ENCODE data around the gene SLC28A2. TPM values are rescaled to one million over a fixed set of nuclear protein-coding genes. Genes with fewer than 3 reads are reported as not detected.
A peak's percentile ranks its signal among the peaks of the same experiment; 100 is the strongest.
"Not testable (repeated sequence)": the region's sequence is repeated elsewhere in the genome, so short reads cannot be mapped to it uniquely, and the experiment has no call there.

SLC28A2 gene
- polyA plus RNA-seq, 1 of the 3 experiments (the other 2 are of a cell fraction): not detected

DNA sequence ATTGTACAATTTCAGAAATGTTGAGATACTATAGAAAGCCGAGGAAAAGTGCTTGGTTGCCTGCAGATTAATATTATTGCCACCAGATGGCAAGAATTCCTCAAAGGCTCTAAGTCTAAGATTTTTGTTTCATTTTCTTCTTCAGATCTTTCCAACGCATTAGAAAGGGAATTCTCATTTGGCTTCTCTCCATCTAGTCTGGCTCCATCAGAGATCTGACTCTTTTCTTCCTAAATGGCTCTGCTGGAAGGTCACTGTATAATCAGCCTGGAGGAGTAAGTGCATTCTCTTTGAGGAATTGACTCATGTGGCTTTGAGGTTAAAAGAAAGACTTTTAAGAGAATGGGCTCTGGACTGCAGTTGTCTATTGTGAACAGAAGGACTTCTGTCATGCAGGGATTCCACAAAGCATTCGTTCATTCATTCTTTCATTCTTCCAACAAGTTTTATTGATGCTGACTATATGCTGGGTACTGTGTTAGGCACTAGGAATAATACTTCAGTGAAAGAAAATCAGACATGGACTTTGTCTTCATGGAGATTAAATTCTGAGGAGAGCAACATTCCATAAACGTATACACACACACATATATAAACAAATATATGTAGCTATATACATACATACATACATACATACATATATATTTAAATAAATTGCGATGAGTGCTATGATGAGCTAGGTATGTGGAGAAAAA, 55.3 kb downstream of the SLC28A2 start (continued):
- TF ChIP-seq SMC3 (IDR thresholded peaks at IDR 0.05; ENCODE audit: low read depth, low read length): peak; percentile 62

DNA sequence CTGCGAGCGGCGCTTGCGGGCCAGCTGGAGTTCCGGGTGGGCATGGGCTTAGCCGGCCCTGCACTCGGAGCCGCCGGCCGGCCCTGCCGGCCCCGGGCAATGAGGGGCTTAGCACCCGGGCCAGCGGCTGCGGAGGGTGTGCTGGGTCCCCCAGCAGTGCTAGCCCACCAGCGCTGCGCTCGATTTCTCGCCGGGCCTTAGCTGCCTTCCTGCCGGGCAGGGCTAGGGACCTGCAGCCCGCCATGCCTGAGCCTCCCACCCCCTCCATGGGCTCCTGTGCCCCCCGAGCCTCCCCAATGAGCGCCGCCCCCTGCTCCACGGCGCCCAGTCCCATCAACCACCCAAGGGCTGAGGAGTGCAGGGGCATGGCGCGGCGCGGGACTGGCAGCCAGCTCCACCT, 62.1 kb downstream of the SLC28A2 start:
- H3K4me3 ChIP-seq (ENCODE audit: low read depth in 2 of 2, low read length in 1 of 2); H3K9me3 ChIP-seq; H3K4me2 ChIP-seq; H4K20me1 ChIP-seq (ENCODE audit: insufficient read depth); H3K27me3 ChIP-seq (ENCODE audit: insufficient read depth); H2AFZ ChIP-seq (ENCODE audit: low read depth); DNase-seq; H3K9ac ChIP-seq; H3K79me2 ChIP-seq (ENCODE audit: insufficient read depth); POLR2A ChIA-PET; H3K27ac ChIP-seq (ENCODE audit: low read depth in 2 of 2, low read length in 1 of 2); H3K9me2 ChIP-seq; H3K36me3 ChIP-seq (replicated peaks in 1 of 2; ENCODE audit: control insufficient read depth in 1 of 2, insufficient read depth in 2 of 2, low read length in 1 of 2); H3K4me1 ChIP-seq (ENCODE audit: control insufficient read depth in 1 of 2, insufficient read depth in 2 of 2, low read depth in 1 of 2, low read length in 1 of 2); H3F3A ChIP-seq (replicated peaks; ENCODE audit: insufficient read depth): not testable (repeated sequence)
- CTCF ChIA-PET: interaction anchor here (1.1 kb wide), 1 partner anchor 85 kb away, joined by 3 read pairs; no protein-coding TSS in a partner anchor
- whole genome bisulfite sequencing (ENCODE audit: low lambda C conversion rate): 49% methylated on average over 6 of the region's 31 CpGs

DNA sequence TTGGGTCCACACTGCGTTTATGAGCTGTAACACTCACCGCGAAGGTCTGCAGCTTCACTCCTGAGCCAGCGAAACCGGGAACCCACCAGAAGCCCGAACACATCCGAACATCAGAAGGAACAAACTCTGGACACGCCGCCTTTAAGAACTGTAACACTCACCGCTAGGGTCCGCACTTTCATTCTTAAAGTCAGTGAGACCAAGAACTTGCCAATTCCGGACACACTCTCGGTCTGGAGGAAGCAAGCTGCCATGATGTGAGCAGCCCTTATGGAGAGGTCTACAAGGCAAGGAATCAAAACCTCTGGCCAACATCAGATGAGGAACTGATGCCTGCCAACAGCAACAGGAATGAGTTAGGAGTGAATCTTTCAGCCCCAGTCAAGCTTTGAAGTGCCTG, 62.9 kb downstream of the SLC28A2 start:
- Histone ChIP-seq H3K4me2 (no peak overlapping the region), H3K36me3 (replicated peaks in 1 of 2; ENCODE audit: control insufficient read depth in 1 of 2, insufficient read depth in 2 of 2, low read length in 1 of 2) (no peaks in the 10 kb centered on the region), H3K4me3 (ENCODE audit: low read depth in 2 of 2, low read length in 1 of 2) (no peak overlapping the region), H3K4me1 (ENCODE audit: control insufficient read depth in 1 of 2, insufficient read depth in 2 of 2, low read depth in 1 of 2, low read length in 1 of 2) (no peaks in the 10 kb centered on the region), H3K27me3 (ENCODE audit: insufficient read depth) (no peaks in the 10 kb centered on the region; the same call in 1 of the 2 replicates), H3F3A (replicated peaks; ENCODE audit: insufficient read depth) (no peaks in the 10 kb centered on the region), H3K27ac (ENCODE audit: low read depth in 2 of 2, low read length in 1 of 2) (no peak overlapping the region), H3K9me2 (no peaks in the 10 kb centered on the region), H2AFZ (ENCODE audit: low read depth) (no peak overlapping the region), H3K79me2 (ENCODE audit: insufficient read depth) (no peaks in the 10 kb centered on the region), H4K20me1 (ENCODE audit: insufficient read depth) (no peaks in the 10 kb centered on the region), H3K9ac (no peak overlapping the region), H3K9me3 (no peaks in the 10 kb centered on the region)
- no peak for DNase-seq
- POLR2A ChIA-PET: no interaction called here
- CTCF ChIA-PET: interaction anchor here (1.1 to 1.9 kb wide), 2 partner anchors 84 to 143 kb away, joined by 3 to 7 read pairs; no protein-coding TSS in a partner anchor
- 78% methylated on average over 13 of the region's 13 CpGs for WGBS (ENCODE audit: low lambda C conversion rate)
- TF ChIP-seq, protein P1, sequence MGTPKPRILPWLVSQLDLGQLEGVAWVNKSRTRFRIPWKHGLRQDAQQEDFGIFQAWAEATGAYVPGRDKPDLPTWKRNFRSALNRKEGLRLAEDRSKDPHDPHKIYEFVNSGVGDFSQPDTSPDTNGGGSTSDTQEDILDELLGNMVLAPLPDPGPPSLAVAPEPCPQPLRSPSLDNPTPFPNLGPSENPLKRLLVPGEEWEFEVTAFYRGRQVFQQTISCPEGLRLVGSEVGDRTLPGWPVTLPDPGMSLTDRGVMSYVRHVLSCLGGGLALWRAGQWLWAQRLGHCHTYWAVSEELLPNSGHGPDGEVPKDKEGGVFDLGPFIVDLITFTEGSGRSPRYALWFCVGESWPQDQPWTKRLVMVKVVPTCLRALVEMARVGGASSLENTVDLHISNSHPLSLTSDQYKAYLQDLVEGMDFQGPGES (IDR thresholded peaks at IDR 0.05; ENCODE audit: low read depth, low read length): no peak
- no peak for TF ChIP-seq NFIC (IDR thresholded peaks at IDR 0.05; ENCODE audit: borderline replicate concordance)
- TF ChIP-seq MEF2A (IDR thresholded peaks at IDR 0.05; ENCODE audit: borderline replicate concordance, low read depth): no peak
- TF ChIP-seq TCF12 (IDR thresholded peaks at IDR 0.05): no peak
- TF ChIP-seq, protein P2, sequence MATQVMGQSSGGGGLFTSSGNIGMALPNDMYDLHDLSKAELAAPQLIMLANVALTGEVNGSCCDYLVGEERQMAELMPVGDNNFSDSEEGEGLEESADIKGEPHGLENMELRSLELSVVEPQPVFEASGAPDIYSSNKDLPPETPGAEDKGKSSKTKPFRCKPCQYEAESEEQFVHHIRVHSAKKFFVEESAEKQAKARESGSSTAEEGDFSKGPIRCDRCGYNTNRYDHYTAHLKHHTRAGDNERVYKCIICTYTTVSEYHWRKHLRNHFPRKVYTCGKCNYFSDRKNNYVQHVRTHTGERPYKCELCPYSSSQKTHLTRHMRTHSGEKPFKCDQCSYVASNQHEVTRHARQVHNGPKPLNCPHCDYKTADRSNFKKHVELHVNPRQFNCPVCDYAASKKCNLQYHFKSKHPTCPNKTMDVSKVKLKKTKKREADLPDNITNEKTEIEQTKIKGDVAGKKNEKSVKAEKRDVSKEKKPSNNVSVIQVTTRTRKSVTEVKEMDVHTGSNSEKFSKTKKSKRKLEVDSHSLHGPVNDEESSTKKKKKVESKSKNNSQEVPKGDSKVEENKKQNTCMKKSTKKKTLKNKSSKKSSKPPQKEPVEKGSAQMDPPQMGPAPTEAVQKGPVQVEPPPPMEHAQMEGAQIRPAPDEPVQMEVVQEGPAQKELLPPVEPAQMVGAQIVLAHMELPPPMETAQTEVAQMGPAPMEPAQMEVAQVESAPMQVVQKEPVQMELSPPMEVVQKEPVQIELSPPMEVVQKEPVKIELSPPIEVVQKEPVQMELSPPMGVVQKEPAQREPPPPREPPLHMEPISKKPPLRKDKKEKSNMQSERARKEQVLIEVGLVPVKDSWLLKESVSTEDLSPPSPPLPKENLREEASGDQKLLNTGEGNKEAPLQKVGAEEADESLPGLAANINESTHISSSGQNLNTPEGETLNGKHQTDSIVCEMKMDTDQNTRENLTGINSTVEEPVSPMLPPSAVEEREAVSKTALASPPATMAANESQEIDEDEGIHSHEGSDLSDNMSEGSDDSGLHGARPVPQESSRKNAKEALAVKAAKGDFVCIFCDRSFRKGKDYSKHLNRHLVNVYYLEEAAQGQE (IDR thresholded peaks at IDR 0.05; ENCODE audit: low read depth, low read length): no peak
- no peak for TF ChIP-seq RXRA (IDR thresholded peaks at IDR 0.05; ENCODE audit: borderline replicate concordance, low read depth)
- TF ChIP-seq, protein P3, sequence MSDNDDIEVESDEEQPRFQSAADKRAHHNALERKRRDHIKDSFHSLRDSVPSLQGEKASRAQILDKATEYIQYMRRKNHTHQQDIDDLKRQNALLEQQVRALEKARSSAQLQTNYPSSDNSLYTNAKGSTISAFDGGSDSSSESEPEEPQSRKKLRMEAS (IDR thresholded peaks at IDR 0.05; ENCODE audit: low read depth): no peak
- TF ChIP-seq RFX5 (IDR thresholded peaks at IDR 0.05; ENCODE audit: low read length): no peak
- no peak for TF ChIP-seq CHD2 (IDR thresholded peaks at IDR 0.05; ENCODE audit: low read length, partially characterized antibody)
- TF ChIP-seq GABPA (IDR thresholded peaks at IDR 0.05; ENCODE audit: low read depth): no peak
- TF ChIP-seq, protein P4, sequence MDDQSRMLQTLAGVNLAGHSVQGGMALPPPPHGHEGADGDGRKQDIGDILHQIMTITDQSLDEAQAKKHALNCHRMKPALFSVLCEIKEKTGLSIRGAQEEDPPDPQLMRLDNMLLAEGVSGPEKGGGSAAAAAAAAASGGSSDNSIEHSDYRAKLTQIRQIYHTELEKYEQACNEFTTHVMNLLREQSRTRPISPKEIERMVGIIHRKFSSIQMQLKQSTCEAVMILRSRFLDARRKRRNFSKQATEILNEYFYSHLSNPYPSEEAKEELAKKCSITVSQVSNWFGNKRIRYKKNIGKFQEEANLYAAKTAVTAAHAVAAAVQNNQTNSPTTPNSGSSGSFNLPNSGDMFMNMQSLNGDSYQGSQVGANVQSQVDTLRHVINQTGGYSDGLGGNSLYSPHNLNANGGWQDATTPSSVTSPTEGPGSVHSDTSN (IDR thresholded peaks at IDR 0.05): no peak
- TF ChIP-seq RCOR1 (IDR thresholded peaks at IDR 0.05; ENCODE audit: low read length): no peak
- TF ChIP-seq TEAD4 (IDR thresholded peaks at IDR 0.05; ENCODE audit: borderline replicate concordance, insufficient read depth): no peak
- TF ChIP-seq, protein P5, sequence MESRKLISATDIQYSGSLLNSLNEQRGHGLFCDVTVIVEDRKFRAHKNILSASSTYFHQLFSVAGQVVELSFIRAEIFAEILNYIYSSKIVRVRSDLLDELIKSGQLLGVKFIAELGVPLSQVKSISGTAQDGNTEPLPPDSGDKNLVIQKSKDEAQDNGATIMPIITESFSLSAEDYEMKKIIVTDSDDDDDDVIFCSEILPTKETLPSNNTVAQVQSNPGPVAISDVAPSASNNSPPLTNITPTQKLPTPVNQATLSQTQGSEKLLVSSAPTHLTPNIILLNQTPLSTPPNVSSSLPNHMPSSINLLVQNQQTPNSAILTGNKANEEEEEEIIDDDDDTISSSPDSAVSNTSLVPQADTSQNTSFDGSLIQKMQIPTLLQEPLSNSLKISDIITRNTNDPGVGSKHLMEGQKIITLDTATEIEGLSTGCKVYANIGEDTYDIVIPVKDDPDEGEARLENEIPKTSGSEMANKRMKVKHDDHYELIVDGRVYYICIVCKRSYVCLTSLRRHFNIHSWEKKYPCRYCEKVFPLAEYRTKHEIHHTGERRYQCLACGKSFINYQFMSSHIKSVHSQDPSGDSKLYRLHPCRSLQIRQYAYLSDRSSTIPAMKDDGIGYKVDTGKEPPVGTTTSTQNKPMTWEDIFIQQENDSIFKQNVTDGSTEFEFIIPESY (IDR thresholded peaks at IDR 0.05; ENCODE audit: borderline replicate concordance, low read depth): no peak
- TF ChIP-seq EZH2phosphoT487 (IDR thresholded peaks at IDR 0.05; ENCODE audit: borderline replicate concordance, low read depth): no peak
- no peak for TF ChIP-seq FOXJ3 (CRISPR knock-in tag; IDR thresholded peaks at IDR 0.05)
- no peak for TF ChIP-seq POLR2AphosphoS5 (IDR thresholded peaks at IDR 0.05; ENCODE audit: low read depth, low read length)
